IPS DF 6.9 (cell line): ENCODE results near the gene MKNK1.

Experiments used
- DNase-seq: peaks from one replicate; pipeline ENCODE4 v3.0.0-alpha.2; 2013; ENCODE audit warnings: low read depth, low spot score
- H3K27ac ChIP-seq: one replicate; pipeline ENCODE4 v1.5.1; 2013; ENCODE audit warnings: low read length, control low read depth
- H3K27me3 ChIP-seq: 2 replicates; pipeline ENCODE4 v1.6.1; 2013; ENCODE audit warnings: mild to moderate bottlenecking, low read length; ENCODE audit not compliant: control insufficient read depth, insufficient read depth
- H3K36me3 ChIP-seq: 2 replicates; pipeline ENCODE4 v1.6.1; 2013; ENCODE audit warnings: low read length; ENCODE audit not compliant: control insufficient read depth, insufficient read depth
- H3K4me1 ChIP-seq: 2 replicates; pipeline ENCODE4 v1.6.1; 2013; ENCODE audit warnings: low read length; ENCODE audit not compliant: control insufficient read depth, insufficient read depth
- H3K4me3 ChIP-seq: 2 replicates; pipeline ENCODE4 v1.5.1; 2013; ENCODE audit warnings: mild to moderate bottlenecking, low read length
- H3K9me3 ChIP-seq: 2 replicates; pipeline ENCODE4 v1.6.1; 2013; ENCODE audit warnings: low read length, inconsistent platforms; ENCODE audit not compliant: control insufficient read depth, insufficient read depth
- WGBS: extraction: QIAGEN DNeasy Blood & Tissue Kit; methylation state at CpG from one replicate; pipeline ENCODE4 v1.1.7; 2013; ENCODE audit warnings: mixed read lengths, missing lambda C conversion rate; ENCODE audit not compliant: insufficient read length, insufficient coverage; 5-methylcytosine and 5-hydroxymethylcytosine counted together

MKNK1 gene

GRCh38 chr1:46596036-46596435, 8.0 kb downstream of the MKNK1 start:
- no peak for DNase-seq
- no peaks in the 10 kb centered on the region for H3K27me3 ChIP-seq
- H3K9me3 ChIP-seq = no peaks in the 10 kb centered on the region
- H3K4me3 ChIP-seq = no peak overlapping the region
- WGBS = no CpG with 5 or more reads among the region's 1 CpG
- H3K36me3 ChIP-seq = peaks cover 9% of the 10 kb centered on the region
- no peak overlapping the region for H3K27ac ChIP-seq
- no peaks in the 10 kb centered on the region for H3K4me1 ChIP-seq

DNA sequence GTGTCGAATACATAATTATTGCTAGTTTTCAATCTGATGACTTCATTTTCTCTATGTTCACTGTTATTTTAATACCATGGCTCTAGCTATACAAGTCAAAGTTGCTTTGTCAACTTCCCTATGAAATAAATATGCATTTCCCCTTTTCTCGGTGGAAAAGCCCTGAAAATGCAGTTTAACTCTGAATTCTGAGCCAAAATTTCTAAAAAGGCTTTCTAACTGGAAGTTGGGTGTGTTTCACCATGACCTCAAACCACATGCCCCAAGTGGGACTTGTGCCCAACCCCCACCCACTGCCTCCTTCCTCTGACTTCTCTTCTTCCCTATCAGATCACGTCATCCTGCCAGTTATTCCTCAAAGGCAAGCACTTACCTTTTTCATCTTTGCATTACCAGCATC, 8.9 kb downstream of the MKNK1 start:
- Histone ChIP-seq H3K4me3 (no peak overlapping the region), H3K9me3 (no peaks in the 10 kb centered on the region), H3K27ac (no peak overlapping the region), H3K36me3 (peaks cover 9% of the 10 kb centered on the region), H3K27me3 (no peaks in the 10 kb centered on the region), H3K4me1 (no peaks in the 10 kb centered on the region)
- no peak for DNase-seq
- no CpG with 5 or more reads among the region's 3 CpGs for WGBS

DNA sequence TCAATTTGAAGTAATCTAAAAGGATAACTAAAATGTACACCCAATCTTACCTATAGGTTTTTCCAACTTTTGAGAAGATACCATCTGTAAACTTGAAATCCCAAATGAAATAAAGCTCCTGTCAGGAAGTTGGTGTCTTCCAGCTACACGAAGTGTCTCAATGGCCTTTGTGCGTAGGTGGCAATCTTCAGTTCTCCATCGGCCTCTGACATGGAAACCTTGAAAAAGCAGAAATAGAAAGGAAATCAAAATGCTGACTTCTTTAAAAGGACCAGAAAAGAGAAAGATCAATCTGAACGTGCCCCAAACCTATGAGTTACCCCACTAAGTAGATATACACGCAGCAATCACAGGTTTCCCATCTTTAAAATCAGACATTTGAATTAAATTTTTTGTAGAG, 10.0 kb downstream of the MKNK1 start:
- Histone ChIP-seq H3K27me3 (no peaks in the 10 kb centered on the region), H3K27ac (no peak overlapping the region), H3K4me1 (no peaks in the 10 kb centered on the region), H3K4me3 (no peak overlapping the region), H3K9me3 (no peaks in the 10 kb centered on the region), H3K36me3 (peaks cover 9% of the 10 kb centered on the region)
- WGBS = no CpG with 5 or more reads among the region's 5 CpGs
- no peak for DNase-seq

DNA sequence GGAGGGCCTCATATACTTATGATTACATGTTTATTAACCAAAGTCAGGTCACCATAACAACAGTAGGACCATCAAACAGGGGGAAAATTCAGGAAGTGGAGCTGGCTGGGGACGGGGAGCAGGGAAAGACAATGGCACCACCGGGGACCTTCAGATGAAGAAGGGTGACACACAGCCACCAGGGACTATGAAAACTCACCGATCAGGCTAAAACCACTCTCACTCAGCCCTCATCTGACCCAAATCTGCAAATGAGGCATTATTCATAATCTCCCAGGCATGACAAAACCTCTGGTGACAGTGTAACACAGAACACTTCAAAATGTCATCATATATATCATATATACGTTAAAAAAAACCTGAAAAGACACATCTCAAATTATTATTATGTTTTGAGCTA, 11.2 kb downstream of the MKNK1 start:
- peaks cover 9% of the 10 kb centered on the region for H3K36me3 ChIP-seq
- 100% methylated on average over 1 of the region's 4 CpGs for WGBS

DNA sequence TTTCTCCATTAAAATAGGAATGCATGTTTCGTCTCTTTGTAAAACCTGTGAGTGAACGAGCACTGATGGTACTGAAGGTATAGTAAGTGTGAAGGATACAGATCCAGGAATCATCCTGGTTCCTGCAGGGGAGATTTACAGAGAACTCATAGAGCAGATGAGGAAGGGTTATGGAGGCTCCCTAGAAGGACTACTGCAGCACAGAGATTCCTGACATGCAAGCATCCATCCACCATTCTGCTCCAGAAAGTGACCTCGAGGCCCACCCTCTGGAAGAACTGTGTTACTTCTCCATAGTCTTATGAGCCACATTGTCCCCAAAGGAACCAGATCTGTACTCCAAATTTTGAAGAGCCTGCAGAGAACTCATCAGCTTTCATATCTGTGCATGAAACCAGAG, 14.5 kb downstream of the MKNK1 start:
- no peaks in the 10 kb centered on the region for H3K9me3 ChIP-seq
- peaks cover 9% of the 10 kb centered on the region for H3K36me3 ChIP-seq
- H3K27ac ChIP-seq = no peak overlapping the region
- DNase-seq = no peak
- WGBS = no CpG with 5 or more reads among the region's 3 CpGs
- no peaks in the 10 kb centered on the region for H3K27me3 ChIP-seq
- H3K4me1 ChIP-seq = no peaks in the 10 kb centered on the region
- no peak overlapping the region for H3K4me3 ChIP-seq

More for the DNA sequence above, 11.2 kb downstream of the MKNK1 start:
- no peak overlapping the region for H3K4me3 ChIP-seq
- no peaks in the 10 kb centered on the region for H3K9me3 ChIP-seq
- no peak overlapping the region for H3K27ac ChIP-seq
- H3K4me1 ChIP-seq = no peaks in the 10 kb centered on the region
- H3K27me3 ChIP-seq = no peaks in the 10 kb centered on the region
- DNase-seq = no peak

DNA sequence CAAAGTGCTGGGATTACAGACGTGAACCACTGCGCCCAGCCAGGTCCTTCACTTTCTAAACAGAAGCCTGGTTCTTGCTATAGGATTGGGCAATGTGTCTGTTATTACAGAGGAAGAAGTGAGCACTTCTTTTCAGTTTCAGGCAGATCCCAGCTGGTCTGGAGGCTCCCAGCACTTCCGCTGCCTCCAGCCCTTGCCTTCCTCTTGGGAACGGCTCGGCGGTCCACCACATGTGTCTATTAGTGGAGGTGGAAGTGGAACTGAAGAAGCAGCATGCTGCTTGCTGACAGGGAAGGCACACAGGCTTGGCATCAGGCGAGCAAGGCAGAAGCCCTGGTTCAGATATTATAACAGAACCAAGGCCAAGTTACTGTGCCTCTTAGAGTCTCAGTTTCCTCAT, 17.0 kb downstream of the MKNK1 start:
- WGBS = no CpG with 5 or more reads among the region's 7 CpGs
- H3K36me3 ChIP-seq = peaks cover 5% of the 10 kb centered on the region

DNA sequence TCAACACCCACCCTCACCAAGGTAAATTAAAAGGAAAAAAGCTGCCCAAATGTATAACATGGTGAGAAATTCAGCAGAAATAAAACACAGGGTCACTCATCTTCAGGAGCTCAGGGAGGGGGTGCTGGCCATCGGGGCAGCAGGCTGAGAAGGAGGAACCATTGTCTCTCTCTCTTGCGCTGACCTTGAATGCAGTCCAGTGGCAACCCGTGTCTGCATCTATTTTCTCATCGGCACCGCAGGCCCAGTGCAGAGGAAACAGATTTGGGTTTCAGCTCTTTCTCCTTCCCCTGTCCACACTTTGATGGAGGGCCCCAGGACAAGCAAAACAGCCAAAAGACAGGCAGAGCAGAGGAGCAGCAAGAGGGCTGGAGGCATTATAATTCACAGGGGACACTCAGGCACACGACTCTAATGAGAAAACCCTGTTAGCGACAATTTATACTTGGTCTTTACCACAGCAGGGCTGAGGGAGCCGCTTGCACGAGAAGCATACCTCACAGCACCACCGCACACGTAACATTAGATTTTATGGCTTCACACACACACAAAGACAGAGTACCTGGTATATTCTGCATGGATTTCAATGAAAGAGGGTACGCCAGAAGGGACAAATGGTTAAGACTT, 18.6 kb downstream of the MKNK1 start:
- H3K27me3 ChIP-seq = no peaks in the 10 kb centered on the region
- H3K27ac ChIP-seq = no peak overlapping the region
- no CpG with 5 or more reads among the region's 12 CpGs for WGBS
- H3K9me3 ChIP-seq = no peaks in the 10 kb centered on the region
- H3K4me1 ChIP-seq = no peaks in the 10 kb centered on the region
- H3K4me3 ChIP-seq = no peak overlapping the region
- DNase-seq = no peak
- no peaks in the 10 kb centered on the region; the same call in 1 of the 2 replicates for H3K36me3 ChIP-seq

More for the DNA sequence above, 17.0 kb downstream of the MKNK1 start:
- Histone ChIP-seq H3K4me1 (no peaks in the 10 kb centered on the region), H3K27me3 (no peaks in the 10 kb centered on the region), H3K4me3 (no peak overlapping the region), H3K9me3 (no peaks in the 10 kb centered on the region), H3K27ac (no peak overlapping the region)
- no peak for DNase-seq

- Histone ChIP-seq H3K27me3 (no peaks in the 10 kb centered on the region), H3K4me1 (no peaks in the 10 kb centered on the region), H3K4me3 (no peak overlapping the region), H3K27ac (no peak overlapping the region), H3K9me3 (no peaks in the 10 kb centered on the region), H3K36me3 (no peaks in the 10 kb centered on the region; the same call in 1 of the 2 replicates)
- no peak for DNase-seq
- WGBS = no CpG with 5 or more reads among the region's 5 CpGs
Measured at GRCh38 chr1:46583494-46583893, 20.6 kb downstream of the MKNK1 start.

GRCh38 chr1:46582972-46583371, 21.1 kb downstream of the MKNK1 start:
- Histone ChIP-seq H3K4me3 (no peak overlapping the region), H3K27me3 (no peaks in the 10 kb centered on the region), H3K36me3 (no peaks in the 10 kb centered on the region; the same call in 1 of the 2 replicates), H3K9me3 (no peaks in the 10 kb centered on the region), H3K27ac (no peak overlapping the region), H3K4me1 (no peaks in the 10 kb centered on the region)
- no peak for DNase-seq
- WGBS = no CpG with 5 or more reads among the region's 7 CpGs

GRCh38 chr1:46581681-46582455, 22.2 kb downstream of the MKNK1 start:
- no peak overlapping the region for H3K27ac ChIP-seq
- no peaks in the 10 kb centered on the region for H3K4me1 ChIP-seq
- no peaks in the 10 kb centered on the region for H3K9me3 ChIP-seq
- H3K4me3 ChIP-seq = no peak overlapping the region
- no peaks in the 10 kb centered on the region for H3K27me3 ChIP-seq
- no peak for DNase-seq
- H3K36me3 ChIP-seq = no peaks in the 10 kb centered on the region; the same call in 1 of the 2 replicates
- WGBS = no CpG with 5 or more reads among the region's 4 CpGs
